Esophagus muscularis mucosa (tissue), 4 donors: ENCODE measurements around the gene ZNF438.
"Not testable (repeated sequence)": the region's sequence is repeated elsewhere in the genome, so short reads cannot be mapped to it uniquely, and the experiment has no call there.

Source experiments
- CTCF ChIP-seq, 3 experiments: fragments of 200-600 bp in 2 of 3; fragments of 450-650 bp in 1 of 3; sonication (generic) in 2 of 3; IDR thresholded peaks; one replicate each; pipeline ENCODE4 v1.5.1; 2017 to 2019; ENCODE audit warnings: antibody characterized with exemption in 3 of 3, mild to moderate bottlenecking in 2 of 3, moderate library complexity in 1 of 3
- EP300 ChIP-seq: sonication (generic); formaldehyde crosslinking; IDR thresholded peaks from one replicate; pipeline ENCODE4 v1.6.1; 2017; ENCODE audit warnings: antibody characterized with exemption
- POLR2A ChIP-seq: fragments of 450-650 bp; IDR thresholded peaks from one replicate; pipeline ENCODE4 v1.6.1; 2017; ENCODE audit warnings: antibody characterized with exemption, moderate library complexity, mild to moderate bottlenecking, low read depth
- POLR2AphosphoS5 ChIP-seq, 2 donors: sonication (generic); formaldehyde crosslinking; IDR thresholded peaks; one replicate each; pipeline ENCODE4 v1.6.1; 2017; ENCODE audit warnings: antibody characterized with exemption in 2 of 2

GRCh38 chr10:31056678-31057077 is 25.0 kb upstream of the ZNF438 start:
- TF ChIP-seq POLR2A; CTCF (IDR thresholded peaks at IDR 0.05); EP300; POLR2AphosphoS5 (IDR thresholded peaks at IDR 0.05): not testable (repeated sequence)
